G401.6 (cell line): ENCODE data around the gene RCAN3.

Source experiments
- FAIRE-seq: peaks from 2 replicates; lab custom pipeline; 2012; peaks lifted over from hg19 to GRCh38; lab: Jason Lieb, UNC

The RCAN3 gene

GRCh38 chr1:24580756-24581155 is 78.1 kb downstream of the RCAN3 start:
- FAIRE-seq = no peak

GRCh38 chr1:24584171-24584647 is 81.6 kb downstream of the RCAN3 start:
- no peak for FAIRE-seq

- FAIRE-seq = no peak
Observed at GRCh38 chr1:24586119-24586518, 83.5 kb downstream of the RCAN3 start.

- FAIRE-seq = peak; percentile 85
Observed at GRCh38 chr1:24586970-24587820, 84.6 kb downstream of the RCAN3 start.

GRCh38 chr1:24588573-24588972 is 85.9 kb downstream of the RCAN3 start:
- no peak for FAIRE-seq

- no peak for FAIRE-seq
Observed at GRCh38 chr1:24589200-24589599, 86.6 kb downstream of the RCAN3 start.
